ENCODE measurements around the gene GP9. TPM values are rescaled to one million over a fixed set of nuclear protein-coding genes. Genes with fewer than 3 reads are reported as not detected.
"Not testable (repeated sequence)": the region's sequence is repeated elsewhere in the genome, so short reads cannot be mapped to it uniquely, and the experiment has no call there.

Gene GP9
- total RNA-seq, 1 donor: 28.1 TPM

GRCh38 chr3:129054605-129055104 is 5.9 kb upstream of the GP9 start:
- Histone ChIP-seq H3K9me3 (ENCODE audit: low read depth, low read length) (no peaks in the 10 kb centered on the region), H3K4me3 (ENCODE audit: low read length) (no peak overlapping the region), H3K4me1 (ENCODE audit: insufficient read depth, low read length) (peaks cover 9% of the 10 kb centered on the region), H3K27me3 (ENCODE audit: insufficient read depth, low read length) (no peaks in the 10 kb centered on the region)

DNA sequence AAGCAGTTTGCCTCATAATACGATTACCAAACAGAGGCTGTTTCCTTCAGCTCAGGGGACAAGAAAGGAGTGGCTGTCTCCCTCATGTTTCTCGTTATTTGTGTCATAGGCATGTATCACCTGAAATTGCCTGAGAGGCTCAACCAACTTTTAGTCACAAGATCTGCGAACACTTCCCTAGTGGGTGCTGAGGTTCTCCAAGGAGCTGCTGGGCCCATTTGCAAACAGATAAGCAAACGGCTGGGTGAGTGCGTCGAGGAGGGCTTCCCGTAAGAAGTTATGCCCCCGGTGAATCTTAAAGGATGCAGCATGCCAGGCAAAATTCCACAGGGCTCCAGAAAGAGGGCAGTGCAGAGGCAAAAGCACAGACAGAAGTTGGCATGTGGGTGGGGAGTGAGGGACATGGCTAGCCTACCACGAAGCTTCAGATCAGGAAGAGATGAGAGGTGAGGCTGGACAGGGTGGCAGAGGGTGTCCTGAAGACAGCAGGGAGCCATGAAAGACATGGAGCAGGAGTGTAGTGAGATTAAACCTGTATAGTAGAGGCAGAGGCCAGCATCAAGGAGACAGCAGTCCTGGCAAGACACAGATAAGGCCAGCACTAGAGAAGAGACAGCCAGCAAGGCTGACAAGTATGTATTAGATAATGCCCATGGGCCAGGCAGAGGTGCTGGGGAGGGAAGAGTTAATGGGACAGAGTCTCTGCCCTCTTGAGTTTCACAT is 4.0 kb upstream of the GP9 start:
- H3K4me1 ChIP-seq (ENCODE audit: insufficient read depth, low read length): peaks cover 15% of the 10 kb centered on the region
- no peaks in the 10 kb centered on the region for H3K27me3 ChIP-seq (ENCODE audit: insufficient read depth, low read length)
- no peaks in the 10 kb centered on the region for H3K9me3 ChIP-seq (ENCODE audit: low read depth, low read length)
- H3K4me3 ChIP-seq (ENCODE audit: low read length): no peak overlapping the region

DNA sequence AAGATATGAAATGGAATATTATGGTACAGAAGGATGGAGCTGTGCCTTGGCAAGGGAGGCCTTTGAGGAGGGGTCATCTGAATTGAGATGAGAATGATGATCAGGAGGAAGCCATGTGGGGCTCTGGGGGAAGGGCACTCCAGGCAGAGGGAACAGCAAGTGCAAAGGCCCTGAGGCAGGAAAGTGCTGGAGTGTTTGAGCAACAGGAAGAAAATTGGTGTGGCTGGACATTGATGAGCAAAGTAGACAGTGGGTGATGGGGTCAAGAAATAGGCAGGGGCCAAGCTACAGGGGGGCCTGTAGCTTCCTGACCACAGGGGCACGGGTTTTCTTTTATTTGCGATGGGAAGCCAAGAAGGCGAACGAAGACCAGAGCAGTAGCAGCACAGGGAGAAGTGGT is 3.3 kb upstream of the GP9 start:
- H3K9me3 ChIP-seq (ENCODE audit: low read depth, low read length): no peaks in the 10 kb centered on the region
- H3K4me3 ChIP-seq (ENCODE audit: low read length): no peak overlapping the region
- peaks cover 15% of the 10 kb centered on the region for H3K4me1 ChIP-seq (ENCODE audit: insufficient read depth, low read length)
- no peaks in the 10 kb centered on the region for H3K27me3 ChIP-seq (ENCODE audit: insufficient read depth, low read length)

- H3K4me3 ChIP-seq (ENCODE audit: low read length): no peak overlapping the region
- no peaks in the 10 kb centered on the region for H3K27me3 ChIP-seq (ENCODE audit: insufficient read depth, low read length)
- H3K9me3 ChIP-seq (ENCODE audit: low read depth, low read length): no peaks in the 10 kb centered on the region
- H3K4me1 ChIP-seq (ENCODE audit: insufficient read depth, low read length): peaks cover 8% of the 10 kb centered on the region
Observed at GRCh38 chr3:129058441-129059200, 2.0 kb upstream of the GP9 start.

DNA sequence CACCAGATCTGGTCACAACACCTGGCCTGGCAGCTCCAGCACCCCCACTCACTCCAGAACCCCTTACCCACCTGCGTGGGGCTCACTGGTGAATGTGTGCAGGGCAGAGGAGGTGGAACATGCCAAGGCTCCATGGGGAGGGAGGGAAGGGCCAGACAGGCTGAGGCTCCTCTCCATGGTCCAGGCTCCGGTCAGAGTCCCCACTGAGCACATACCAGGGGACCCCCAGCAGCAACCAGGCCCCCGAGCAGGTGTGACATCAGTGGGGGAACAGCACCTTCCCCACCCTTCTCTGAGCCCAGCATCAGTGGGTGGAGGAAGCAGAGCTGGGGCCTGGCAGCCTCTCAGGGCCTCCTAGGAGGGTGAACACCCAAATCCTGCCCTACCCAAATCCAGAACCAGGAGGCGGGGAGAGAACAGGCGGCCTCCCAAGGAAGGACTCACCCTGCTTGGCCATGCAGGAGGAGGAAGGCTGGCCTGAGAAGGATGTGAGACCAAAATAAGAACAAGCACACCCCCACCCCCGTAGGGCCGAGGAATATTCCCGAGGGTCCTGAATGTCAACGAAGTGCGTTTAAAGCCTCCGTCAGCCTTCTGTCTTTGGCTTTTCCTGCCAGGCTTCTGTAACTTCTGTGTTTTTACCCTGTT is 1.1 kb upstream of the GP9 start:
- Histone ChIP-seq H3K9me3 (ENCODE audit: low read depth, low read length) (no peaks in the 10 kb centered on the region), H3K4me1 (ENCODE audit: insufficient read depth, low read length) (peaks cover 6% of the 10 kb centered on the region), H3K4me3 (ENCODE audit: low read length) (no peak overlapping the region), H3K27me3 (ENCODE audit: insufficient read depth, low read length) (no peaks in the 10 kb centered on the region)

DNA sequence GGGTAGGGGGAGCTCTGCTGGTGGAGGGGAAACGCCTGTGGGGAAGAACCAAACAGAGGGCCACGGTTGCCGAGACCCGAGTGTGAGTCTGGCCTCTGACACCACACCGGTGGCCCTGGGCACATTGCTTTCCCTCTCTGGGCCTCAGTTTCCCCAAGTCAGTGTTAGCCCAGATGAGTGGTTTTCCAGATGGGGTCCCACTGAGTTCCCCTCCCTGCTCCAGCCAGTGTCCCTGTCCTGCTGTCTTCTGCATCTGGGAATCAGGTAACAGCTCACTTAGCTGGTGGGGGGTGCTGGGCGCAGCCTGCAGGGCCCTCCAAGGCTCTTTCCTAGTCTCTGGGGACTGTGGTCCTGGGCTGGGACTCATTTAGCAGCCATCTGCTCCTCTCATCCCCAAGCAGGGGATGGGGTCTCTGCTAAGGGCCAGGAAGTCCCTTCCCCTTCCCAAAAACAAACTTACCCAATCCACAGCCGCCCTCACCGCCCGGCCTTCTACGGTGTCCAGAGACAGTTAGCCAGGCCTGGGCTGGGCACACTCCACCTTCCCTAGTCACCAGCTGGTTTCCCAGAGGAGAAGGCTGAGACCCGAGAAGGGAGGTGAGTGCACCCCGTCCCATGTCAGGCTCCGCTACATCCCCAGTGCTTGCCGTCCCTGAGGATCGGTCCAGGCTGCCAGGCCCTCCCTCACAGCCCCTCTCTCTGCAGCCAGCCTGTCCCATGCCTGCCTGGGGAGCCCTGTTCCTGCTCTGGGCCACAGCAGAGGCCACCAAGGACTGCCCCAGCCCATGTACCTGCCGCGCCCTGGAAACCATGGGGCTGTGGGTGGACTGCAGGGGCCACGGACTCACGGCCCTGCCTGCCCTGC is 676 bp downstream of the GP9 start:
- H3K9me3 ChIP-seq (ENCODE audit: low read depth, low read length): no peaks in the 10 kb centered on the region
- H3K4me1 ChIP-seq (ENCODE audit: insufficient read depth, low read length): peaks cover 6% of the 10 kb centered on the region
- H3K4me3 ChIP-seq (ENCODE audit: low read length): no peak overlapping the region
- H3K27me3 ChIP-seq (ENCODE audit: insufficient read depth, low read length): no peaks in the 10 kb centered on the region

- H3K4me1 ChIP-seq (ENCODE audit: insufficient read depth, low read length): peaks cover 6% of the 10 kb centered on the region
- no peaks in the 10 kb centered on the region for H3K9me3 ChIP-seq (ENCODE audit: low read depth, low read length)
- no peaks in the 10 kb centered on the region for H3K27me3 ChIP-seq (ENCODE audit: insufficient read depth, low read length)
Observed at GRCh38 chr3:129061888-129062834, 1.6 kb downstream of the GP9 start.

DNA sequence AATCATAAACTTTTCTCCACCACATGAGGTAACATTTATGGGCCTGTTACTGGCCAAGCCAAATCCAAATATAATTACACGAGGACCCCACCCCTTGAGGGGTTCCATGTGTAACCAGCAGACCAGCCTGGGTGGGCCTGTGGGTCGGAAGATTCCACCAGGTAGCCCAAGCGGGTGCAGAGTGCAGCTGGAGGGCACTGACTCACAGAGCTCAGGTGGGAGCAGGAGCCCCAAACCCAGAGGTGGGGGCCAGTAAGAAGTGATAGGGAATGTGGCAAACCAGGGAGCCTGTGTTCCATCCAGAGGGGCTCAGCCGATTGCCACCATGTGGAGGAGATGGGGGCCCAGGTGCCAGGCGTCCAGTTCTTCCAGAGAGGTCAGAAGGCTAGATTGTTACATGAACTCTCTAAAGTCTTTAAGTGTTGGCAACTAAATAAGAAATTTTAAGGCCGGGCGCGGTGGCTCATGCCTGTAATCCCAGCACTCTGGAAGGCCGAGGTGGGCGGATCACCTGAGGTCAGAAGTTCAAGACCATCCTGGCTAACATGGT is 2.6 kb downstream of the GP9 start:
- no peak overlapping the region for H3K4me3 ChIP-seq (ENCODE audit: low read length)
- no peaks in the 10 kb centered on the region for H3K9me3 ChIP-seq (ENCODE audit: low read depth, low read length)
- H3K4me1 ChIP-seq (ENCODE audit: insufficient read depth, low read length): peaks cover 8% of the 10 kb centered on the region
- no peaks in the 10 kb centered on the region for H3K27me3 ChIP-seq (ENCODE audit: insufficient read depth, low read length)

More at GRCh38 chr3:129061888-129062834, 1.6 kb downstream of the GP9 start:
- no peak overlapping the region for H3K4me3 ChIP-seq (ENCODE audit: low read length)

- no peak overlapping the region for H3K4me3 ChIP-seq (ENCODE audit: low read length)
- H3K4me1 ChIP-seq (ENCODE audit: insufficient read depth, low read length): peaks cover 14% of the 10 kb centered on the region
- no peaks in the 10 kb centered on the region for H3K9me3 ChIP-seq (ENCODE audit: low read depth, low read length)
- no peaks in the 10 kb centered on the region for H3K27me3 ChIP-seq (ENCODE audit: insufficient read depth, low read length)
Observed at GRCh38 chr3:129063841-129064482, 3.4 kb downstream of the GP9 start.

DNA sequence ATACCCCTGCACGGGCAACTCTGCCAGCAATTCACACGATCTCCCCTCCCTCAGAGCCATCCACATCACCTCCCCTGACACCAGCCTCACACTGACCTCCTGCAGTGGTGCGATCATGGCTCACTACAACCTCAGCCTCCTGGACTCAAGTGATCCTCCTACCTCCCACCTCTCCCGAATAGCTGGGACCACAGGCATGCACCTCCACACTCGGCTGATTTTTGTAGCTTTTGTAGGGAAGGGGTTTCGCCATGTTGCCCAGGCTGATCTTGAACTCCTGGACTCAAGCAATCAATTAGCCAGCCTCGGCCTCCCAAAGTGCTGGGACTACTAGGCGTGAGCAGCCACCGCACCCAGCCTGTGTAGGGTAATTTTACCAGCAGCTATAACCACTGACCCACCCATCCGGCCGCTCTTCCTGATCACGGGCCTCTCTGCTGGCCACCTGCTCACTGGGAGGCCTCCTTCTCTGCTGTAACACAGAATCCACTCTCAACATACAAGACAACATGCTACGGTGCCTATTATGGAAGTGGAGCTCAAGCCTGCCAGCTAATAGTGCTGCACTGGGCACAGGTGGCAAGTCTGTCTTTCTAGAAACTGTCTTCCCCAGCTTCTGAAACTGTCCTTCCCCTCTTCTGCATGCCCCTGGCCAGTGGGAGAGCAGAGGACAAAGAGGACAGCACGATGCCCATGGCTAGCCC is 4.6 kb downstream of the GP9 start:
- H3K9me3 ChIP-seq (ENCODE audit: low read depth, low read length): no peaks in the 10 kb centered on the region
- H3K27me3 ChIP-seq (ENCODE audit: insufficient read depth, low read length): no peaks in the 10 kb centered on the region
- no peak overlapping the region for H3K4me3 ChIP-seq (ENCODE audit: low read length)
- H3K4me1 ChIP-seq (ENCODE audit: insufficient read depth, low read length): peaks cover 22% of the 10 kb centered on the region

- Histone ChIP-seq H3K4me3 (ENCODE audit: low read length) (no peak overlapping the region), H3K9me3 (ENCODE audit: low read depth, low read length) (no peaks in the 10 kb centered on the region)
Observed at GRCh38 chr3:129065720-129066073, 5.1 kb downstream of the GP9 start.

DNA sequence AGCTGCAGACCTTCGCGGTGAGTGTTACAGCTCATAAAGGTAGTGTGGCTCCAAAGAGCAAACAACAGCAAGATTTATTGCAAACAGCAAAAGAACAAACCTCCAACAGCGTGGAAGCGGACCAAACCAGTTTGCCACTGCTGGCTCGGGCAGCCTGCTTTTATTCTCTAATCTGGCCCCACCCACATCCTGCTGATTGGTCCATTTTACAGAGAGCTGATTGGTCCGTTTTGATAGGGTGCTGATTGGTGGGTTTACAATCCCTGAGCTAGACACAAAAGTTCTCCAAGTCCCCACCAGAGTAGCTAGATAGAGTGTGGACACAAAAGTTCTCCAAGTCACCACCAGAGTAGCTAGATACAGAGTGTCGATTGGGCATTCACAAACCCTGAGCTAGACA is 7.1 kb downstream of the GP9 start:
- H3K4me1 ChIP-seq (ENCODE audit: insufficient read depth, low read length): peaks cover 16% of the 10 kb centered on the region
- not testable (repeated sequence) for H3K27me3 ChIP-seq (ENCODE audit: insufficient read depth, low read length); H3K4me3 ChIP-seq (ENCODE audit: low read length); H3K9me3 ChIP-seq (ENCODE audit: low read depth, low read length)

More at GRCh38 chr3:129065720-129066073, 5.1 kb downstream of the GP9 start:
- Histone ChIP-seq H3K27me3 (ENCODE audit: insufficient read depth, low read length) (no peaks in the 10 kb centered on the region), H3K4me1 (ENCODE audit: insufficient read depth, low read length) (peaks cover 16% of the 10 kb centered on the region)

Data from mononuclear cell (primary cell).